ENCODE results near the gene RHBDF2. TPM values are rescaled to one million over a fixed set of nuclear protein-coding genes. Genes with fewer than 3 reads are reported as not detected.
A peak's percentile ranks its signal among the peaks of the same experiment; 100 is the strongest.

Gene RHBDF2
- total RNA-seq, 1 experiment from 2014 or later, result 52.3 TPM

DNA sequence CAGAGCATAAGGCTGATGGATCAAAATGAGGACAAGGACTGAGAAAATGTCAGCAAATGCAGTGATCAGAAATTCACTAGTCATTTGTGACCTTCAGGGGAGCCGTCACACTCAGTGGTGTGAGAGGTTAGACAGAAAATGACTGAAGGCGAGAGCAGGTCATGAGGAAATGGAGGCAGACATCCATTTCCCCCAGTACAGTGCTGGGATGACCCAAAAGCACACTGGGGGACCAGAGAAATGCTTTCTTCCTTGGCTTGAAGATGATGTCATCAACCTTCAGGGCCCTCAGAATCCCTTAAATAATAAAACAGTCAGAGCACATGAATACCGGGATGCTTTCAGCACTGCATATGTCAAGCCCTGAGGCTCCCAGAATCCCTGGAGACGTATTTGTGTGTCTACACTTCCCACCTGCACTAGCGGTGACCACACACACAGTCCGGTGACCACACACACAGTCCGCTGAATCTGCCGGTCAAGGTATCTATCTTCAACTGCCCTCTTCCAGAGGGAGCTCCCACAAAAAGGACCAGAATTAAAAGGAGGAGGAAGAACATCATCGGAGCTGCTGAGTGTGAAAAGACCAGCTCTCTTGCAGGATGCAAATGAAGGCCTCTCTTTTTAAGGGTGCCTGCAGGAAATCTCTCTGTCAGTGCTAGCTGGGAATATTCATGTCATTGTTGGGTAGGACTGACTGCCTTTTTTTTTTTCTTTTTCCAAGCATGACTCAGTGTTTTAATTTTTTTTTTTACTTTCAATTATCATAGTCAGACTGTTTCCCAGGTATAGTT lies 56.5 kb downstream of the RHBDF2 start:
- Histone ChIP-seq H3K27me3 (ENCODE audit: low read length) (no peaks in the 10 kb centered on the region), H3K27ac (ENCODE audit: low read length) (peak overlapping the region; percentile 93), H3K4me3 (ENCODE audit: low read length) (0 out of 2 replicates have a peak overlapping the region, but pooled peaks have one; percentile 62), H3K4me1 (ENCODE audit: insufficient read depth, low read length) (peaks cover 72% of the 10 kb centered on the region), H2AFZ (ENCODE audit: low read length) (no peak overlapping the region), H3K79me2 (ENCODE audit: low read length) (peaks cover 93% of the 10 kb centered on the region), H3K36me3 (ENCODE audit: low read depth, low read length) (no peaks in the 10 kb centered on the region), H3K9me3 (ENCODE audit: low read length) (no peaks in the 10 kb centered on the region), H3K9ac (ENCODE audit: low read length) (no peak overlapping the region), H3F3A (ENCODE audit: low read length, unreplicated experiment) (peaks cover 25% of the 10 kb centered on the region), H3K9me2 (replicated peaks; ENCODE audit: low read length) (no peaks in the 10 kb centered on the region), H3K4me2 (ENCODE audit: low read length) (peak overlapping the region; percentile 81), H4K20me1 (ENCODE audit: low read length) (peaks cover 20% of the 10 kb centered on the region)
- ChIA-PET CTCF (interaction anchor here (0.7 to 1.0 kb wide), 2 partner anchors 14 to 36 kb away, joined by 4 to 9 read pairs; no protein-coding TSS in a partner anchor), POLR2A (ENCODE audit: unreplicated experiment) (no interaction called here)
- intact Hi-C loops (cut with micrococcal nuclease), result no loop called here
- DNase-seq (peak; percentile 27), ATAC-seq (no peak)
- TF ChIP-seq, protein P1, sequence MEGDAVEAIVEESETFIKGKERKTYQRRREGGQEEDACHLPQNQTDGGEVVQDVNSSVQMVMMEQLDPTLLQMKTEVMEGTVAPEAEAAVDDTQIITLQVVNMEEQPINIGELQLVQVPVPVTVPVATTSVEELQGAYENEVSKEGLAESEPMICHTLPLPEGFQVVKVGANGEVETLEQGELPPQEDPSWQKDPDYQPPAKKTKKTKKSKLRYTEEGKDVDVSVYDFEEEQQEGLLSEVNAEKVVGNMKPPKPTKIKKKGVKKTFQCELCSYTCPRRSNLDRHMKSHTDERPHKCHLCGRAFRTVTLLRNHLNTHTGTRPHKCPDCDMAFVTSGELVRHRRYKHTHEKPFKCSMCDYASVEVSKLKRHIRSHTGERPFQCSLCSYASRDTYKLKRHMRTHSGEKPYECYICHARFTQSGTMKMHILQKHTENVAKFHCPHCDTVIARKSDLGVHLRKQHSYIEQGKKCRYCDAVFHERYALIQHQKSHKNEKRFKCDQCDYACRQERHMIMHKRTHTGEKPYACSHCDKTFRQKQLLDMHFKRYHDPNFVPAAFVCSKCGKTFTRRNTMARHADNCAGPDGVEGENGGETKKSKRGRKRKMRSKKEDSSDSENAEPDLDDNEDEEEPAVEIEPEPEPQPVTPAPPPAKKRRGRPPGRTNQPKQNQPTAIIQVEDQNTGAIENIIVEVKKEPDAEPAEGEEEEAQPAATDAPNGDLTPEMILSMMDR (conservative IDR thresholded peaks at IDR 0.05; ENCODE audit: low read depth, low read length), result no peak
- TF ChIP-seq EZH2phosphoT487 (IDR thresholded peaks at IDR 0.05; ENCODE audit: borderline replicate concordance, low read length) (no peak), EZH2 (IDR thresholded peaks at IDR 0.05; ENCODE audit: low read length, unreplicated experiment) (no peak)
- BruUV-seq (replicated peaks), result no TSS peak

GRCh38 chr17:76442341-76443338 lies 58.6 kb downstream of the RHBDF2 start:
- Histone ChIP-seq H3K27me3 (ENCODE audit: low read length) (no peaks in the 10 kb centered on the region), H3K27ac (ENCODE audit: low read length) (peak overlapping the region; percentile 44), H3K9me3 (ENCODE audit: low read length) (no peaks in the 10 kb centered on the region), H3K9ac (ENCODE audit: low read length) (no peak overlapping the region), H3K79me2 (ENCODE audit: low read length) (peaks cover 93% of the 10 kb centered on the region), H3K4me1 (ENCODE audit: insufficient read depth, low read length) (peaks cover 69% of the 10 kb centered on the region), H3K4me3 (ENCODE audit: low read length) (peak overlapping the region; percentile 20; the same call in 1 of the 2 replicates), H2AFZ (ENCODE audit: low read length) (no peak overlapping the region), H3K9me2 (replicated peaks; ENCODE audit: low read length) (no peaks in the 10 kb centered on the region), H3F3A (ENCODE audit: low read length, unreplicated experiment) (peaks cover 12% of the 10 kb centered on the region), H3K36me3 (ENCODE audit: low read depth, low read length) (no peaks in the 10 kb centered on the region), H3K4me2 (ENCODE audit: low read length) (peak overlapping the region; percentile 69), H4K20me1 (ENCODE audit: low read length) (peaks cover 24% of the 10 kb centered on the region)
- DNase-seq (peak; percentile 73), ATAC-seq (no peak)
- TF ChIP-seq, protein P1 (conservative IDR thresholded peaks at IDR 0.05; ENCODE audit: low read depth, low read length), result no peak
- TF ChIP-seq EZH2phosphoT487 (IDR thresholded peaks at IDR 0.05; ENCODE audit: borderline replicate concordance, low read length) (no peak), EZH2 (IDR thresholded peaks at IDR 0.05; ENCODE audit: low read length, unreplicated experiment) (no peak)
- ChIA-PET POLR2A (ENCODE audit: unreplicated experiment) (no interaction called here), CTCF (no interaction called here)
- intact Hi-C loops (cut with micrococcal nuclease), result no loop called here
- no TSS peak for BruUV-seq (replicated peaks)
